ENCODE measurements around the gene TMEM119. TPM values are rescaled to one million over a fixed set of nuclear protein-coding genes. Genes with fewer than 3 reads are reported as not detected.

The TMEM119 gene
- total RNA-seq, 4 donors from 2014 or later: 2.3 to 5.9 (median 4.5) TPM

GRCh38 chr12:108643941-108644810, 46.3 kb upstream of the TMEM119 start:
- TF ChIP-seq POLR2AphosphoS5 (IDR thresholded peaks at IDR 0.05) (peak; percentile 70), EP300 (IDR thresholded peaks at IDR 0.05) (no peak)
- Histone ChIP-seq H3K4me1 (peaks cover 0 to 87% (median 10%) of the 10 kb centered on the region in 3 donors), H3K27ac (peak overlapping the region; percentile 25 to 70 (median 69)), H3K9me3 (no peaks in the 10 kb centered on the region), H3K4me3 (no peak overlapping the region), H3K27me3 (no peaks in the 10 kb centered on the region), H3K36me3 (peaks cover 0 to 45% of the 10 kb centered on the region in 2 donors)
- 59 to 70% methylated on average over 8 to 12 of the region's 18 CpGs for WGBS, 2 donors (ENCODE audit: low coverage in 1 of 2)
- peak; percentile 78 for ATAC-seq

DNA sequence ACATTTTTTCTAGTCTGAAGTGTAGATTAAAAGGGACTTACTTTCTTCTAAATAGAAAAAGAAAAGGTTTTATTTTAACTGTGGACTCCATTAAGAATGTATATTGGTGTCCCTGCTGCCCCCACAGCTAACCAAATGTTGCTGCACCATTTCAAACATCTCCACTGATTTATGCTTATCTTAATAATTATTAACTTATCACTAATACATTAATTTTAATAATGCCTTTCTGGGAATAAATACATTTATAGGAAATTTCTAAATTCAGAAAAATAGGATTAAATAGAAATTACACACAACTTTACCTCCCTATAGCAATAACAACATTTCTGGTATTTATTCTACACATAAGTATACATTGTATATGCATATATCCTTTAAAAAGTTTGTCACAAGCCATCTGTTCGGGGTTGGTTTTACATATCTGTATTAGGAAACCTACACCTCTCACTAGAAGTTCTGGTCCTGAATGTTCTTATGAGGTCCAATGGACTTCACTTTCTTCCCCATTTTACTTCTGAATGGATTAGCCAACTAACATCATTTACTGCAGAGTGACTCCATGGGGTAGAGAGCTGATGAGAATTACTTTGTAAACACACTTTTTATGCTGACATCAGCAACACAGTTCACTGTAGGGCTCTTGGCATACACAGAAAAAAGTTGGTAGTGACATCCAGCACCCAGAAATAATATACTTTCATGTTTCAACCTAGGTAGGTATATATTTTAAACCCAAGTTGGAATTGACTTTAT, 45.2 kb upstream of the TMEM119 start:
- Histone ChIP-seq H3K4me3 (no peak overlapping the region), H3K27ac (peak overlapping the region in 3 of 4 donors; percentile 68 to 70 (median 70)), H3K36me3 (peaks cover 0 to 34% of the 10 kb centered on the region in 2 donors), H3K27me3 (no peaks in the 10 kb centered on the region), H3K4me1 (peaks cover 0 to 87% (median 17%) of the 10 kb centered on the region in 3 donors), H3K9me3 (no peaks in the 10 kb centered on the region)
- no peak for ATAC-seq
- WGBS, 2 donors (ENCODE audit: low coverage in 1 of 2): 80 to 81% methylated on average over 1 of the region's 1 CpG
- TF ChIP-seq CTCF (IDR thresholded peaks at IDR 0.05) (no peak), POLR2AphosphoS5 (IDR thresholded peaks at IDR 0.05) (no peak), EP300 (IDR thresholded peaks at IDR 0.05) (no peak)

GRCh38 chr12:108642269-108642870, 44.5 kb upstream of the TMEM119 start:
- WGBS, 2 donors (ENCODE audit: low coverage in 1 of 2): 64% methylated on average over 6 to 7 of the region's 16 CpGs
- no peak overlapping the region for H3K4me3 ChIP-seq
- no peaks in the 10 kb centered on the region for H3K9me3 ChIP-seq
- ATAC-seq: no peak
- peaks cover 0 to 87% (median 23%) of the 10 kb centered on the region in 3 donors for H3K4me1 ChIP-seq
- TF ChIP-seq POLR2A (IDR thresholded peaks at IDR 0.05): no peak
- no peak for TF ChIP-seq EP300 (IDR thresholded peaks at IDR 0.05)
- no peak for TF ChIP-seq POLR2AphosphoS5 (IDR thresholded peaks at IDR 0.05)
- TF ChIP-seq CTCF (IDR thresholded peaks at IDR 0.05): no peak
- peaks cover 0 to 27% of the 10 kb centered on the region in 2 donors for H3K36me3 ChIP-seq
- H3K27me3 ChIP-seq: no peaks in the 10 kb centered on the region
- H3K27ac ChIP-seq: peak overlapping the region in 3 of 4 donors; percentile 36 to 72 (median 53)

- peaks cover 0 to 20% of the 10 kb centered on the region in 2 donors for H3K36me3 ChIP-seq
- peak overlapping the region in 3 of 4 donors; percentile 36 to 72 (median 53) for H3K27ac ChIP-seq
- ATAC-seq: no peak
- no peak overlapping the region for H3K4me3 ChIP-seq
- H3K27me3 ChIP-seq: no peaks in the 10 kb centered on the region
- H3K9me3 ChIP-seq: no peaks in the 10 kb centered on the region
- peaks cover 0 to 87% (median 25%) of the 10 kb centered on the region in 3 donors for H3K4me1 ChIP-seq
- TF ChIP-seq POLR2AphosphoS5 (IDR thresholded peaks at IDR 0.05) (no peak), EP300 (IDR thresholded peaks at IDR 0.05) (no peak), CTCF (IDR thresholded peaks at IDR 0.05) (no peak), POLR2A (IDR thresholded peaks at IDR 0.05) (no peak)
- WGBS, 2 donors (ENCODE audit: low coverage in 1 of 2): 36% methylated on average over 8 of the region's 9 CpGs; no CpG with 5 or more reads in 1 of the 2 donors
Measured at GRCh38 chr12:108641446-108642268, 43.8 kb upstream of the TMEM119 start.
